GM18861 (cell line): ENCODE measurements around the gene PALLD.
A peak's percentile ranks its signal among the peaks of the same experiment; 100 is the strongest.

Experiments
- ATAC-seq: cut with Tn5 transposase; IDR thresholded peaks from one replicate; pipeline ENCODE4 v1.9.1; 2021; ENCODE audit not compliant: unreplicated experiment

PALLD gene

DNA sequence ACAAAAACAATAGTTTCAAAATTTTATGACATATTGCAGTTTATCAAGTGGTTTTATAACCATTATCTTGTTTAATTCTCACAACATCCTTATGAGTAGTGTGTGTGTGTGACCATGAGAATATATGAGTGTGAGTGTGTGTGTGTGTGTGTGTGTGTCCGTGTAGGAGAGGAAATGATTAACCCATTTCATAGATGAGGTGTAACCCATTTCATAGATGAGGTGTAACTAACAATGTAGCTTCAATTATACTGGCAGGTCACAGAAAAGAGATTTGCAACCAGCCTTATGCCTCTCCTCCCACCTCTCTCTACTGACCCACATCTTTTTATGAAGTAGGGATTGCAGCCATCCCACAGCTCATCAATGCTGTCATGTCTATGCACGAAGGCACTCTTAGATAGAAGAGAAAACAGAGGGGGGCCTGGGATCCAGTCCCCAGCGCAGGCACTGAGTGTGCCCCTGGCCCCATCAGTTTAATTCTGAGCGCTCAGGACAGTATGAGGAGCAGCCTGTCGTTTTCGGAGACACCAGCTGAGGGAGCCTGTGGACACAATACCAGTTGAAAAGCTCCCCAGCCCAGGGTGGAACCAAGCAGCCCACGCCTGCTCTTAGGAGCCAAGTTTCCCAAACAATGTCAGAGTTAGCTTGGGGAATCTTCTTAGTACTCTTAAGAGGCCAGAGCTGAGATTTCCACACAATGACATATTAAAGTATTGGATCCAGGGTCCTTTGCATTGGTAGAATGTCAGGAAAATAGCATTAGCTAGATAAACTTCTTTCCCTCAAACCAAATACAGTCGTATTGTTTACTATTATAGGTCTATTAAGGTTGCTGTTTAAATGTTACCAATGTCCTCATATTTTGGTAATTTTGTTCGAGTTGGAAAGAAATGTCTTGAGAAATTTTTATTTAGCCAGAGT lies 88.6 kb downstream of the PALLD start:
- ATAC-seq = peak; percentile 72

- ATAC-seq = no peak
Observed at GRCh38 chr4:168586926-168587325, 90.1 kb downstream of the PALLD start.

GRCh38 chr4:168587411-168588125 lies 90.7 kb downstream of the PALLD start:
- no peak for ATAC-seq

GRCh38 chr4:168588916-168589531 lies 92.2 kb downstream of the PALLD start:
- no peak for ATAC-seq

DNA sequence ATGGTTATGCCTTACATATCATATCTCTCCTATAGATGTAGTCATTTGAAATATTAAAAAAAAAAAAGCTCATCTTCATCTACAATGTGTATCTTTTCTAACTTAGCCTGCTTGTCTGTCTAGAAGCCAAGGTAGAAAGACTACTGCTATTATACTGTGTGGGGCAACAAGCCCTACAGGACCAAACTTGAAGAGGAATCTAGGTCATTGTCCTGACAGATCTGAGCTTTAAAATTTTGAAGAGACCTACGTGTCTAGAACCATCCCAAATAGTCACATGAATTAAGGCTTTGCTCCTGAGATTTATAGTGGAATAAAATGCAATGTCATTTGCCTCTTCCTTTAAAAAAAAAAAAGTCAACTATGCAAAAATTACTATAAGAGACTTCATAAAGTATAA lies 95.8 kb downstream of the PALLD start:
- ATAC-seq = no peak

GRCh38 chr4:168593399-168593798 lies 96.5 kb downstream of the PALLD start:
- no peak for ATAC-seq

DNA sequence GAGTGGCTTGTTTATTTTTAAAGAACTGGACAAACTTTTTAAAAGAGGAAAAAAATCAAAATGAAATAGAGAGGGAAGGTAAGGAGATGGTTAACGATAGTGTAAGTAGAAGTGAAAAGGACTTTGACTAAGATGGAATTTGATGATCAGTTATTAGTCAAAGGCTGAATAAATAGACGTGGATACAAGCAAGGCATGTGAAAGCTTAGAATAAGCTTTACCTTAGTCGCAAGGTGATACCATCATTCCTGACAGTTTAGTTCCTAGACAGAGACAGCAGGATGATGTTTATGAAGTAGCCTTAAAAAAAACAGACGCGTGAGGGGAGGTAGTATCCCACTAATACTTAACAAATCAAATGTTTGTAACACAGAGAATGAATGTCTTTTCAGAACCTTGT lies 97.3 kb downstream of the PALLD start:
- no peak for ATAC-seq

DNA sequence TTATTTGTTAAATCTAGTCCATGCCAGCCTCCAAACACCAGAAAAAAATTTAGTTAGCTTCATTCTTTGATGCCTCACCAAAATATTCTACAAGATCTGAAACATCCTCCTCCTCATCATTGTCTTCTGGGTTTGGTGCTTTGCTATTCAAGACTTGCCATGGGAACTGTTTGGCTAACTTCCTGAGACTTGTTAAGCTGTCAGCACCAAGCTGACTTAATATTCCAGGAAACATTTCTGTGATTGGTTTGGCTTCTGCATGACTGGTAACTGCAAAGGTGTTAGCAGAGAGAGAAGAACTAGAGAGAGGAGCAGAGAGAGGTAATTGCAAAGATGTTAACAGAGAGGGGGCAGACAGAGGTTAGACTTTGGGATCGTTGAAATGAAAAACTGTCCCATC lies 101.3 kb downstream of the PALLD start:
- no peak for ATAC-seq

GRCh38 chr4:168600796-168601583 lies 104.1 kb downstream of the PALLD start:
- ATAC-seq = no peak

- no peak for ATAC-seq
Observed at GRCh38 chr4:168601899-168602298, 105.0 kb downstream of the PALLD start.

- no peak for ATAC-seq
Observed at GRCh38 chr4:168604496-168605373, 107.9 kb downstream of the PALLD start.

GRCh38 chr4:168605411-168605810 lies 108.6 kb downstream of the PALLD start:
- ATAC-seq = no peak

DNA sequence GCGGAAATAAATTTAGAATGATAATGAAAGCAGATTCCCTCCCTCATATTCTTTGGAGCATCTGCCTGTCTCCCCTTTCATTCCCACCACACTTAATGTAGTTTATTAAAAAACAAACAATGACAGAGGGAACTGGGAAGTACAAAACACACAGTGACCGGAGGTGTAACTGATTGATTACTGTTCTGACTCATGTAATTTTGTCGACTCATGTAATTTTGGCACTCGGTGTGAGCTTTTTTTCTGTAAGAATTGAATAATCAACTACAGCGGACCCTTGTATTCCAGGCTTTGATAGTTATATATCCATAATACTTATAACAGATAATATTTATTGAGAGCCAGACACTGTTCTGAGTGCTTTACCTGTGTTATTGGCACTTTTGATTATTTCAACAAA lies 110.4 kb downstream of the PALLD start:
- ATAC-seq = no peak

- ATAC-seq = no peak
Observed at GRCh38 chr4:168608771-168609170, 111.9 kb downstream of the PALLD start.

GRCh38 chr4:168609369-168609768 lies 112.5 kb downstream of the PALLD start:
- no peak for ATAC-seq

DNA sequence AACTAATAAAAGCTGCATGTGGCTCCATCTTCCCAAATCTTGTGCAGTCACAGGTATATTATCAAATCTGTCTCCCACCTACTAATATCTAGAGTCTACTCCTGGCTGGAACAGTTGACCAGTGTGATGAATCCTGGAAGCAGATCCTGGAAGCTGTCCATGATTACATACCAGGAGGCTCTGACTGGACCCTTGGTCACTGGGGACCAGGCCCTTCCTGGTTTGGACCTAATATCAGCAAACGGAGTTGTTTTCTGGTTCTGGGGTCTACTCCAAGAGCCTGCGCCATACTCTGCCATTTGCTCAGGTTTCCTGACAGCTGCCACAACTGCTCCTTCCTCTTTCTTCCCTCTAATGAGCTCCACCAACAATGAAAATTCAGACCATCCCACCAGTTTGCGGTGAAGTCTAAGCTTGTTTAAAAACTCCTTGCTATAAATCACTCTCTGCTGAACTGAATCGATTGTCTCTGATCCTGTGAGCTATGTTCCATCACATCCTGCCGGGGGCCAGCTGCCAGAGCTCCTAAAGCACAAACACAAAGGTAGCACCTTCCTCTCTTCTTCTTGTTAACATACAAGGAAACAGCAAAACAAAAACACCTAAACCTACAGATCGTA lies 114.2 kb downstream of the PALLD start:
- no peak for ATAC-seq

DNA sequence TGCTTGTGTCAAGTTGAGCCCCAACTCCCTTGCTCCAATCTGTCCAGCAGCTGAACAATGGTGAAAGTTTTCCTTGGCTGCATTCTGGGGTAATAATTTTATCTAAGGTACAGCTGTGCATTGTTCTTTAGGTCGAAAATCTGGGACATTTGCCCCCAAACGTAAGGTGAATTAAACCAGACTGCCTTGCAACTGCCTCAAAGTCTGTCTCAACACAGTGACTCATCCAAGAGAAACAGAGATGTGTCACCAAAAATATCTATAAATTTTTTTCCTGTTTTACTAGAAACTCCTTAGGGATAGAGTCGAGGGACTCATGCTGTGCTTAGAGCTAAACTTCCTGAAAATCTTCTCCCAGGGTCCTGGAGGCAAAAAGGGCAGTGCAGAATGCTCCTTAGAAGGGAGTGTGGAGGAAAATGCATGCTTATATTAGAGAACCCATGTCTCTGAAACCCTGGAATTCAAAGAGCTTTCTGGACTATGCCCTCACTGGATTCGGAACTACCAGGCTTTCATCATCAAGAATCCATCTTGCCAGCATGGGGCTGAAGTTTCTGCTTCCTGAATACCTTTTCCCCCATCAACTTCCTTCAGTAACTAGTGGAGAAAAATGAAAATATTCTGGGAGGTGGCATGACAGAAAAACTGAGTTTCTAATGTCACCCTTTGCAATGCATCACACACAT lies 115.7 kb downstream of the PALLD start:
- no peak for ATAC-seq

DNA sequence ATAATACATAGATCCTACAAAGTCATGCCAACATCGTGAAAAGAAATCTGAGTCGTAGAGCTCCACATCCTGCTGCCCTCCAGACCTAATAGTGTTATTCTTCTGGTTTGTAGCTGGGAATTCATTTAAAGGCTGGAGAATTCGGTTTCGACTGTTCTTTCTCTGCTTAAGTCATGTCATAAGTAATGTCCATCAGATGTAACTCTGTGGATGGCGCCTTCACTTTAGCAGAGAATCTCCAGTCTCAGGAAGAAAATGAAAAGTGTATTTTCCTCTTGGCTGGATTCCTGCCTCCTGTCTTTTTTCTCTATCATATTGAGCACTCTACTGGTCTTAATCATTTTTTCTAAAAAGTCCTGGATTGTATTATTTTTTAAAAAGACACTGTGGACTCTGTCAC lies 117.0 kb downstream of the PALLD start:
- no peak for ATAC-seq
